GM13977 (cell line): ENCODE results near the gene NKD2.

ENCODE experiments used
- DNase-seq: peaks from one replicate; pipeline ENCODE4 v3.0.0; 2012; ENCODE audit warnings: low spot score
- CTCF ChIP-seq: IDR thresholded peaks from 2 replicates; pipeline ENCODE4 v1.5.1; 2012; ENCODE audit warnings: mild to moderate bottlenecking, control low read depth; ENCODE audit not compliant: insufficient read depth; ENCODE audit errors: extremely low read depth, missing control alignments
- in situ Hi-C: fragments of 300-500 bp; cut with MboI; formaldehyde crosslinking; loops from one replicate; pipeline ENCODE4 v1.12.0; 2022; ENCODE audit warnings: low sequenced_read_pairs, low pct_unique_long_range_greater_than_20kb, mixed read lengths, inconsistent platforms; ENCODE audit not compliant: unreplicated experiment

The NKD2 gene

GRCh38 chr5:1015507-1015906 is 6.9 kb downstream of the NKD2 start:
- no peak for DNase-seq
- no peak for TF ChIP-seq CTCF
- in situ Hi-C loops, result no loop called here

- no peak for DNase-seq
- in situ Hi-C loops, result no loop called here
- TF ChIP-seq CTCF, result no peak
Observed at GRCh38 chr5:1016036-1016435, 7.4 kb downstream of the NKD2 start.

GRCh38 chr5:1016476-1016875 is 7.9 kb downstream of the NKD2 start:
- DNase-seq, result no peak
- no peak for TF ChIP-seq CTCF
- in situ Hi-C loops, result no loop called here

GRCh38 chr5:1017056-1017455 is 8.5 kb downstream of the NKD2 start:
- in situ Hi-C loops, result no loop called here
- no peak for DNase-seq
- no peak for TF ChIP-seq CTCF

GRCh38 chr5:1017691-1018455 is 9.3 kb downstream of the NKD2 start:
- in situ Hi-C loops, result no loop called here
- DNase-seq, result no peak
- TF ChIP-seq CTCF, result no peak

- DNase-seq, result no peak
- in situ Hi-C loops, result no loop called here
- no peak for TF ChIP-seq CTCF
Observed at GRCh38 chr5:1018596-1018995, 10.0 kb downstream of the NKD2 start.
